ENCODE measurements around the gene ATAD1.
"Not testable (repeated sequence)": the region's sequence is repeated elsewhere in the genome, so short reads cannot be mapped to it uniquely, and the experiment has no call there.

Gene ATAD1

DNA sequence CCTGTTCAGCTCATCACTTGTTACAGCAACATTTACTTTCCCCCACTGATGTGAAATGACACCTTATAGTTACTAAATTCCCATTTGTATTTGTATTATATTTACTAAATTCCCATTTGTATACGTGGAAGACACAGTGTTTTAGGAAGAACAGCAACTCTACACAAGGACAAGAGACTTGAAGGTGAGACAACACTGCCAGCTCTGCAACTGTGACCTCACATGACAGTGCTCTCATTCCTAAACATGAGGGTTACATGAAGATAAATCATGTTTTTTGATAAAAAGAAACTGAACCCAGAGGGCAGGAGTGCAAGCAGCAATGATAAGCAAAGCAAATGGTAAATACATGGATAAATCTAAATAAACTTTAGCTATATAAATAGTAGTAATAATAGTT, 60.3 kb downstream of the ATAD1 start:
- DNase-seq (ENCODE audit: low read depth in 3 of 3) = no peak

DNA sequence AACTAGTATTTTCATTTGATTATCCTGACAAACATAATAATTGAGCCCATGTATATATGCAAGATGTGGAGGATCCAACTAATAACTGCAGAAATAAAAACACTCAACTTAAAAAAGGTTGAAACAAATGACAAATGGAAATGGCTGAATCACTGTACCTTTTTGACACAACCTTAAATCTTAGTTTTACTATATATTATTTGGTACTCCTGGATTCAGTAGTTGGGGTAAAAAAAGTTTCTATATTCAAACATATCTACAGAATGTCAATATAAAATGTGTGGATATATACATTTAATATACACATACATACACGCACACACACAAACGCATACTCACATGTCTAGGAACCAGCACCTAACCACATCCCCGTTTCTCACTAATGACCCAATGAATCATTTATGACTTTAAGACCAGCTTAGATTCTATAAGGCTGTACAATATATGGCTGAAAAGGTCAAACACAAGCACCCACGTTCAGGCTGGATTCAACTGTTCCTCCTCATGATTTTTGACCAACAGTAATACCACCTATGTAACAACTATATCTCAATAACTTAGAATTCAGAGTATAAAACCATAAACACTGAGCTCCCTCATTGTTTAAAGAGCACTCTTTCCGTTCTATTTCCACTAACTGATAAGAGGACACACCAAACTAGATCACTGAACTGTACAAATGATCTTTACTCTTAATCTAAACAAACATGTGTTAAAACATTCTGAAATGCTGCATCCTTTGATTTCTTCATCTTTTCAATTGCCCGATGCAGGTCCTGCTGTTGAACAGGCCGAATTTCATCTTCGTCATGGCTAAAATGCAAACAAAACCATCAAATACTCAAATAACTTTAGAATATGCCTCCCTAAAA, 63.8 kb downstream of the ATAD1 start:
- no peak for DNase-seq (ENCODE audit: low read depth in 3 of 3)

DNA sequence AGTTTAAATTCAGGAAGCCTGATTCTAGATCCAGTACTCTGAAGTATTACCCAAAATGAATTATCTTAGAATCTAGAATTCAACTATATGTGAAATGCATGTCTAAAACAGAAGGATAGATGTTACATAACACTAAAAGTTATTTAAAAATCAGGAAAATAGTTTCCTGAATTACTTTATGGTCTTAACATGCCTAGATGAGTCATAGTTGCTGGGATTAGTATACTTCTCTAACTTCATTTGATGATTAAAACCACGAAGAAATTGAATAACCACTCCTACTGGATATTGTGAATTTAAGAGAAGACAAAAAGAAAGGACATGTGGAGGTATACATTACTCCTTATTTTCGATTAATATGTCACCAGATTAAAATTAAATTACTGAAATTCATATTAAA, 65.5 kb downstream of the ATAD1 start:
- no peak for DNase-seq (ENCODE audit: low read depth in 3 of 3)

DNA sequence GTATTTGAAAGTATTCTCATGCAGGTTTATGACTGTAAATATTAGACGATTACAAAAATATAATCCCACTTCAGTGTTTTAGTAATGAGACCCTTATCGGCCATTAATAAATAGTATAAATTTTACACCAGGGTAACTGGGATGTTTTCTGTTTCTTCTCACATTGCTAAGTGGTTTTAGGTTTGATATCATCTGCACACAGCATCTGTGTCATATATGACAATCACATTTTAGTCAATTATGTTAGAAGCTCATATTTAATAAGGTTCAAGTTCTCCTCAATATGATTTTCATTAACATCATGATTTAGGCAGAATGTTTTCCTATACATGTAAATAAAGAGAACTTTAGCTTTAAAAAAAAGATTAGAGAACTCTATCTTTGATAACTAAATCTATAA, 66.8 kb downstream of the ATAD1 start:
- DNase-seq (ENCODE audit: low read depth in 3 of 3) = no peak

DNA sequence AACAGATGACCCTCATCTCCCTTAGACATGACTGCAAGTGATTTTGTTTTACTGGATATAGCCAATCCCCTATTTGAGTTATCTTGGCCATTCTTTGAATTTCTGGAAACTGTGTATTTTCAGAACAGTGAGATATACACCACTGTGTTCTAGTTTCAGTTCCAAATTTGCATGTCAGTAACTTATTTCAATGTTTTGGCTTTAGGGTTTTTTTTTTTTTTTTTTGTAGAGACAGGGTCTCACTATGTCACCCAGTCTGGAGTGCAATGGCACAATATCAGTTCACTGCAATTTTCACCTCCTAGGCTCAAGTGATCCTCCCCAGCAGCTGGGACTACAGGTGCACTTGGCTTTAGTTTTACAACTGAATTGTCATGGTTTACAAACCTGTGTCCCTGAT, 67.2 kb downstream of the ATAD1 start:
- DNase-seq (ENCODE audit: low read depth in 3 of 3) = no peak

DNA sequence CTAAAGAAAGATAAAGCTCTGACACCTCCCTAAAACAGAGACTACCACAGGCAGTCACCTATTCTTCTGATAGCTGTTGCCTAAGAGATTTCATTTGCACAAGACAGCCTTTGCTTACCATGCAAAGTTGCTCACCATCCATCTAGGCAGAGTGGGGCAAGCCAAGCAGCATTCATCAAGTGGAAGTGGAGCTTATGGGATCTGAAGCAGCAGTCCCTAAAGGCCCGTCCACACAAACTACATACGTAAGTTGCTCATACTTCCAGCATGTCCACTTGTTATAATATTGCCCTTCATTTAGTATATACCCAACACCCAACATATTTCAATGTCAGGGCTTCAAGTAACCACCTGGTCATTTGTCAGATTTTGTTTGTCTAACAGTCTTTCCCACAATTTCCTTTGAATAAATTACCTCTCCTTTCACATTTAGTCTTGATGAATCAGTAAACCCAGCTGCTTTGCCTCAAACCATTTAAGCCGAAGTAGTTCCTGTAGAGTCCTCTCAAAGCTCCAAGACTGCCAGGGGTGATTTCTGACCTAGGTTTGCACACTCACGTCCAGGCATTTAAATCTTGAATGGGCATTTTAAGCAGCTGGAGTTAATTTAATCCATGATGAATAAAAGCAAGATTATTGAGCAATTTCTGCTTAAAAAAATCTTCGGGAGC, 67.9 kb downstream of the ATAD1 start:
- no peak for DNase-seq (ENCODE audit: low read depth in 3 of 3)

DNA sequence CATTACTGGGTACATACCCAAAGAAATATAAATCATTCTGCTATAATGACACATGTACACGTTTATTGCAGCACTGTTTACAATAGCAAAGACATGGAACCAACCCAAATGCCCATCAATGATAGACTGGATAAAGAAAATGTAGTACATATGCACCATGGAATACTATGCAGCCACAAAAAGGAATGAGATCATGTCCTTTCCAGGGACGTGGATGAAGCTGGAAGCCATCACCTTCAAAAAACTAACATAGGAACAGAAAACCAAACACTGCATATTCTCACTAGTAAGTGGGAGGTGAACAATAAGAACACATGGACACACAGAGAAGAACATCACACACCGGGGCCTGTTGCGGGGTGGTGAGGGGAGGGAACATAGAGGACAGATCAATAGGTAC, 69.8 kb downstream of the ATAD1 start:
- DNase-seq (ENCODE audit: low read depth in 3 of 3) = not testable (repeated sequence)

DNA sequence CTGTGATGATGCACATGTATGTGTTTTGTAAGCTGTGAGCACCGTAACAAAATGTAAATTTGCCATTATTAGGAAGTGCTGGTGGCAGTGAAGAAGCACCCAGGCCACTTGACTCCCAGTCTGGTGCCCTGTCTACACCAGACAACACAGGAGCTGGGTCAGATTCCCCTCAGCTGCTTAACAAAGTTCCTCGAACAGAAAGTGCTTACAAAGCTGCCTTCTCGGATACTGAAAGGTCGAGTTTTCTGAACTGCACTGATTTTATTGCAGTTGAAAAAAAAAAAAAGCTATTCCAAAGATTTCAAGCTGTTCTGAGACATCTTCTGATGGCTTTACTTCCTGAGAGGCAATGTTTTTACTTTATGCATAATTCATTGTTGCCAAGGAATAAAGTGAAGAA, 71.1 kb downstream of the ATAD1 start:
- no peak for DNase-seq (ENCODE audit: low read depth in 3 of 3)

DNA sequence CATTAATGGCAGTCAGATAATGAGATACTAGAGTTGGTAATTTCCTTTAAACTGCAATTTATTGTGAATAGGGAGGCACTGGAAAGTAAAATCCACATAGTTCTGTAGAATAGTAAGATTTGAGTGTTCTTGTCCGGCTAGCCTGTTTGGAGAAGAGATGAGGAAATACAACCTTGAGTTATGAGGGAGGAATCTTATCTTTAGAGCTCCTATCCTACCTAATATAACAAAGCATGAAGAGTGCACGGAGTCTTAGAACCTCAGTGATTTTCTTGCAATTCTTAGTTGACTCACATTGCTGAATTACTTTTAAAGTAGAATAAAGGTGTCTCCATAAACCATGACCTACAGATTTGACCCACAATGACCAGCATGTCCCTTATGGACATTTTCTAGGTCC, 73.4 kb downstream of the ATAD1 start:
- DNase-seq (ENCODE audit: low read depth in 3 of 3) = no peak

DNA sequence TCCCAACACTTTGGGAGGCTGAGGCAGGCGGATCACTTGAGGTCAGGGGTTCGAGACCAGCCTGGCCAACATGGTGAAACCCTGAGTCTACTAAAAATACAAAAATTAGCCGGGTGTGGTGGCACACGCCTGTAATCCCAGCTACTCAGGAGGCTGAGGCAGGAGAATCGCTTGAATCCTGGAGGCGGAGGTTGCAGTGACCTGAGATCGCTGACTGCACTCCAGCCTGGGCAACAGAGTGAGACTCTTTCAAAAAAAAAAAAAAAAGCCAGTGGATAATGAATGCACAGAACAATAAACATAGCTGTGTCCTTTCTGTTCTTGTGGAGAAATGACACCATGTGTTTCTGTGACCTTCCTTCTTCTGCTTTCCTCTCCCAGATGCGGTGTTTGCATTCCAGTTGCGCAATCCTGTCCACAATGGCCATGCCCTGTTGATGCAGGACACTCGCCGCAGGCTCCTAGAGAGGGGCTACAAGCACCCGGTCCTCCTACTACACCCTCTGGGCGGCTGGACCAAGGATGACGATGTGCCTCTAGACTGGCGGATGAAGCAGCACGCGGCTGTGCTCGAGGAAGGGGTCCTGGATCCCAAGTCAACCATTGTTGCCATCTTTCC, 74.9 kb downstream of the ATAD1 start:
- DNase-seq (ENCODE audit: low read depth in 3 of 3) = not testable (repeated sequence)

DNA sequence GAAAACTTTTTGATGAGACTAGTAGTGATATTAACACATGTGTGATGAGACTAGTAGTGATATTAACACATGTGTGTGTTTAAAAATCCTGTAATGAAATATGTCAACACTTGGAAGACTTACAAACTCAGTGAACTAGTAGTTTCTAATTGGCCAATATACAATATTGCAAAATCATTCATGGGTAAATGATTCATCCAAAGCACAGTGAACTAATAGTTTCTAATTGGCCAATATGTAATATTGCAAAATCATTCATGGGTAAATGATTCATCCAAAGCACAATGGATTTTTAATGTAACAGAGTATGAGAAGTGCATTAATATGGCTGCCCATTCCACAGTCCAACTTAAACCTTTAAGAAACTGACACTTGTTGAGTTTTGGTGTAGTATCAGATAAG, 77.8 kb downstream of the ATAD1 start:
- no peak for DNase-seq (ENCODE audit: low read depth in 3 of 3)

DNA sequence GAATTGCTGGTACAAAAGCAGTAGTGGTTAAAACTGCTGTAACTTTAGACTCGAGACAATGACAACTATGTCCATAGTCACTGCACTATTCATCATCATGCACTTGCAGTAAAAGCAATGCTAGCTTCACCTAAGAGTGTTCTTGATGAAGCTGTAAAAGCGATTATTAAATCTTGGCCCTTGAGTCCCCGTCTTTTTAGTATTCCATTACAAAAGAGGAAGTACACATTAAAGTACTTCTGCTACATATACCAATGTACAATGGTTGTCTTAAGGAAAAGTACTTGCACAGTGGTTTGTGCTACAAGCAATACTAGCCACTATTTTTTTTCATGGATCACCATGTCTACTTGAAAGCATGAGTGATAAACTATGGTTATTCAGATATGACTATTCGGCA, 78.3 kb downstream of the ATAD1 start:
- DNase-seq (ENCODE audit: low read depth in 3 of 3) = no peak

DNA sequence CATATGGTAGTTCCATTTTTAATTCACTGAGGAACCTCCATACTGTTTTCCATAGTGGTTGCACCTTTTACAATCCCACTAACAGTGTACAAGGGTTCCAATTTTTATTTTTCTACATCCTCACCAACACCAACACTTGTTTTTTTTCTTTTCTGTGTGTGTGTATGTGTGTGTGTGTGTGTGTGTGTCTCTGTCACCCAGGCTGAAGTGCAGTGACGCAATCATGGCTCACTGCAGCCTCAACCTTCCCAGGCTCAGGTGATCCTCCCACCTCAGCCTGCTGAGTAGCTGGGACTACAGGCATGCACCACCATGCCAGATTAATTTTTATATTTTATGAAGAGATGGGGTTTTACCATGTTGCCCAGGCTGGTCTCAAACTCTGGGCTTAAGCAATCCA, 79.8 kb downstream of the ATAD1 start:
- not testable (repeated sequence) for DNase-seq (ENCODE audit: low read depth in 3 of 3)

DNA sequence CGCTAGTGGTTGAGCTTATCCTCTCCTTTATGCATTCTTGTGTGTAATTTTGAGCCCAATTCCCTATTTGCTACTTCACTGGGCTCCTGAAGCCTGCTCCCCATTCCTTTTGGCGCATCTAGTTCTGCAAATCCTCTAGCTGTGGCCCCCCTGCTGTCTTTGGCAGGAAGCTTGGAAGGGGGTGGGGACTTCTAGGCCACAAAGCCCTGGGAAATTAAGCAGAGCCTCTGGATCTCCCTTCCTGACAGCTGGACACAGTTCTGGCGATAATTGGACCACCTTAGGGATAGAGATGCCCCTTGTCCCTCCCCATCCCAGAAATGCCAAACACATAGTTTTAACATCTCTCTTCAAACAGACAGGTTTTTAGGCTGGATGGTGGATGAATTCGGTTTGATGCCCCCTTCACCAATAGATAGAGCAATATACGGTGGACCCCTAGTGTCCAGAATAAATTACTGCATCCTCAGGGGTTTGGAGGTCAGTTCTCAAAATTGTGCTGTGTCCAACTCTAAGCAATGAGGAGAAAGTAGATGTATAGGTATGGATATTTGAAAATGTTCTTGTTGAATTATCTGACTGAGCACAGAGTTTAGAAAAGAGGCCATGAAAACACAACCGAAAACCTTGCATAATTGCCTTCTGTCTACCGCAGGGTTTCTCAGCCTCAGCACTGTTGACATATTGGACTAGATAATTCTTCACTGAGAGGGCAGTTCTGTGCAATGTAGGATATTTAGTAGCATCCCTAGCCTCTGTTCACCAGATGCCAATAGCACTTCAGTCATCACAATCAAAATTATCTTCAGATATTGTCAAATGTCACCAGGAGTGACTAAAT, 82.8 kb downstream of the ATAD1 start:
- no peak for DNase-seq (ENCODE audit: low read depth in 3 of 3)

DNA sequence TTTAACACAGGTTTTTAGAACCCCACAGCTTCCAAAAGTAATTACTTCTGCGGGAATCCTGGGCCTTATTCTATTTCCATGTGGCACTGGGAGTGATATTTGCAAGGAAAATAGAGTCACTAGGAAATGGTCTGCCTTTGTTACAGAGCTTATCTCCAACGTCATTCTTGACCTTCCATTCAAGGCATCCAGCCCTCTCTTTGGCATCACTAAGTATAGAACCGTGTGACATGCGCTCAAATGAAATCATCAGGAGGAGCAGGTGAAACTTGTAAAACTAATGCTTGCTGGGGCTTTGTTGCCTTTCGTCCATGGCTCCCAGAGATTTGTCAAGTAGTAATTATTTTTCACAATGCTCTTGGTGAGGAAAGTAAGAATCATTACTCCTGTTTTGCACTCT, 84.9 kb downstream of the ATAD1 start:
- DNase-seq (ENCODE audit: low read depth in 3 of 3) = no peak

DNA sequence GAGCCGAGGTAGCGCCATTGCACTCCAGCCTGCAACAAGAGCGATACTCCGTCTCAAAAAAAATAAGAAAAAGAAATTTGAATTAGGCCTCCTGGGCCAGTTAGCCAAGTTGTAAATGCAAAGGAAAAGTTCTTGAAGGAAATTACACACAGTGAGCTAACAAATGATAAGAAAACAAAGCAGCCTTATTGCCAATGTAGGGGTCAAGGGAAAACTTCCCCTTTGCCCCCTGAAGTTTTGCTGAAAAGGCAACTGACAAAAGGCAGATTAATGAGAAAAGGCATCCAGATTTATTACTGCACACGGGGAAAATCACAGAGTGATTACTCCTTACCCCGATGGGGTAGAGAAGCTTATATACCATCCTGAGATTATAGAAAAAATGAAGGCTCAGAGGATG, 88.1 kb downstream of the ATAD1 start:
- no peak for DNase-seq (ENCODE audit: low read depth in 3 of 3)

DNA sequence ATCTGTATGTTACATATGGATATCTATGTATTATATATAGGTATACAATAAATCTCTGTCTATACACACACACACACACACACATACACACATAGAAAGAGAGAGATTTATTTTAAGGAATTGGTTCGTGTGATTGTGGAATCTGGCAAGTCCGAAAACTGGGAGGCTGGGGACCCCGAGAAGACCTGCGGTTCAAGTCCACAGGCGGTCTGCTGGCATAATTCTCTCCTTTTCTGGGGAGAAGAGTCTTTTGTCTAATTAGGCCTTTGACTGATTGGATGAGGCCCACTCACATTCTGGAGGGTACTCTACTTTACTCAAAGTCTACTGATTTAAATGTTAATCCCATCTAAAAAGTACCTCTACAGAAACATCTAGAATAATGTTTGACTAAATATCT, 93.2 kb downstream of the ATAD1 start:
- no peak for DNase-seq (ENCODE audit: low read depth in 3 of 3)

DNA sequence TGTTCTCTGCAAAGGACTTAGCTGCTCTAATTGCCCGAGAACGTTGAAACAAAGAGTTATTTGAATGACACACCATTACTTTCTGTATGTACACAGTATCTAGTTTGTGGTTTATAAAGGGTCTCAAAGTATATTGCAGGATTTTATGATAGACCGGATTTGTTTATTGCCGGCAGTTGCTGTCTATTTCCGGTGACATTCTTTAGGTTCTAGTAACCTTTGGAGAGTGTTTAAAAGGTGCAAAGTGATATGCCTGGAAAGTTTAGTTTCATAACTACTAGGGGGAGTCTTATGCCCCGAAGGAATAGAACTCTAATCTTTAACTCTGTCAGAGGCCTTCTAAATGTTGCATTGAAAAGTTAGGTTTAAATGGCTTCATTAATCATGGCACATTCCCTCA, 94.5 kb downstream of the ATAD1 start:
- DNase-seq (ENCODE audit: low read depth in 3 of 3) = no peak

DNA sequence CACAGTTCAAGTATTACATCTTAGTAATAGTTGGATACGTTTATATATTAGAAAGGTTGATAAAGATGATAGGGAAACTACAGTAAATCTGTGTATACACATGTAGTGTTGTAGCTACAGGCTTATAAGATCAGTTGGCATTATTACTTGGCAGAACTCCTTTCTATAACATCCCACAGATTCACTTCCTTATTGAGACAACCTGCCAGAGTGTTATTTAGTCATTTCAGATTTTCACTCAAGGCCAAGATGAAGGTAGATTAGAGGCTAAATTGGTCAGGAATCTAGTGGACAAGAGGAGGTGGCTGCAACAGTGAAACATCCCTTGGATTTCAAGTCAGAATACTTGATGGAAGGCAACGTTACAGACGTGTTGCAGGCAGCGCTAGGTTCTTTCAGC, 95.3 kb downstream of the ATAD1 start:
- no peak for DNase-seq (ENCODE audit: low read depth in 3 of 3)

DNA sequence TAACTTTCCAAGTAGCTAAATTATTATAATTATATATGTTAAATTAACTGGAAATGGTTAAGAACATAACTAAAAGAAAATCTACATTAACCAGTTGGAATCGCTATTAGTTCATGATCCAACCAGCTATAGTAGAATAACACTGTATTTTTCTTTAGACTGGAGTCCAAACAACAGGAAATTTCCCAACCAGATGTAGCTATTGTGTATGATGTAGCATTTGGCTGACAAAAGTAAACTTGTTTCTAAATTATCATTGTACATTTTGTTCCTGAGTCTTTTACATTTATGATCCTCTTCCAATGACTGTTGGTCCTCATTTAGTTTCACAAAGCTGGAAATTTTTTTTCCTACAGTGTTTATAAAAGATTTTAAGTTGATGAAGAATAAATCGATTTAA, 96.2 kb downstream of the ATAD1 start:
- no peak for DNase-seq (ENCODE audit: low read depth in 3 of 3)

DNA sequence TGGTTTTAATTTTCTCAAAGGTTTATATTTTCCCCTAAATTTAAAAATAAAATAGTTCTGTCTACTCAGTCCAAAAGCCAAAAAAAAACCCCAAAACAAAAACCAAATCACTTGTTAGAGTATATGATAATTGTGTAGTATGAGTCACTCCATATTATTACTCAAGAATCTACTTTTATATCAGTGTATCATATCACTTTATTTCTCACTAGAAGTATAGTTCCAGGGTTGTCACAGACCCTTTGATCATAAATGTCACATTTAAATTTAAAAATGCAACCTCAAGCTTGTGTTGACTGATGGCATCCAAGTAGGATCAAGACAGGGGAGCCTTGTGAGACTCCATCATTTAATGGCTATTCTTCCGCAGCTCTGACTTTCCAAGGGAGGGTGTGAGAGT, 97.4 kb downstream of the ATAD1 start:
- no peak for DNase-seq (ENCODE audit: low read depth in 3 of 3)

DNA sequence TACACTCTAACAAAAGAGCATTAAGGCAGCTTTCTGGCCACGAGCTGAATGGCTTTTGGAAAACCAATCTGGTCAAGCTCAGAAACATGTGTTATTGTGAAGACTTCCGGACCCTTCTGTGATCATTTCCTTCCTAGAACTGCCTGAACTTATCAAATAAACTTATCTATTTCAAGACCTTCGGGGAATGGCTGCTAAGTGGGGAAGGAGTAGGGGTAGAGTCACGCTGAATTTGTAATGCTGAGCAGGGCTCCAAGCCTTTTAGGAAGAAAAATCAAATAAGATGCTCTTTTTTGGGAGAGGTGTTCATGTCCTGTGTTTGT, 101.7 kb downstream of the ATAD1 start:
- no peak for DNase-seq (ENCODE audit: low read depth in 3 of 3)
